BE2C (cell line): Measurements from ENCODE around the gene CFAP157. TPM values are rescaled to one million over a fixed set of nuclear protein-coding genes. Genes with fewer than 3 reads are reported as not detected.
A peak's percentile ranks its signal among the peaks of the same experiment; 100 is the strongest.

Experiments
- DNase-seq: peaks from one replicate; pipeline ENCODE4 v3.0.0-alpha.2; 2020
- H3K27me3 ChIP-seq: fragments of 250-450 bp; sonication (Bioruptor Pico); 2 replicates; pipeline ENCODE4 v1.5.1; 2020; ENCODE audit warnings: mild to moderate bottlenecking
- H3K36me3 ChIP-seq: fragments of 250-450 bp; sonication (Bioruptor Pico); 2 replicates; pipeline ENCODE4 v1.5.1; 2020; ENCODE audit warnings: mild to moderate bottlenecking
- H3K4me1 ChIP-seq: fragments of 250-450 bp; sonication (Bioruptor Pico); 2 replicates; pipeline ENCODE4 v1.5.1; 2020
- H3K4me3 ChIP-seq: 2 replicates; pipeline ENCODE4 v1.5.1; 2011; ENCODE audit warnings: low read depth, low read length
- H3K9me3 ChIP-seq: fragments of 250-450 bp; sonication (Bioruptor Pico); 2 replicates; pipeline ENCODE4 v1.5.1; 2020
- polyA plus RNA-seq: library from polyadenylated mRNA; unstranded; fragments of >200 nt; gene quantifications from one replicate; pipeline ENCODE4 v1.2.1, GENCODE V29; 2012; ENCODE audit warnings: low read depth, missing spikeins; ENCODE audit not compliant: insufficient read length, insufficient read depth
- TF ChIP-seq, protein P1 (sequence below): IDR thresholded peaks from 2 replicates; pipeline ENCODE4 v1.5.1; 2012; ENCODE audit warnings: mild to moderate bottlenecking, low read depth, low read length

Gene CFAP157
- 5.2 TPM for polyA plus RNA-seq

DNA sequence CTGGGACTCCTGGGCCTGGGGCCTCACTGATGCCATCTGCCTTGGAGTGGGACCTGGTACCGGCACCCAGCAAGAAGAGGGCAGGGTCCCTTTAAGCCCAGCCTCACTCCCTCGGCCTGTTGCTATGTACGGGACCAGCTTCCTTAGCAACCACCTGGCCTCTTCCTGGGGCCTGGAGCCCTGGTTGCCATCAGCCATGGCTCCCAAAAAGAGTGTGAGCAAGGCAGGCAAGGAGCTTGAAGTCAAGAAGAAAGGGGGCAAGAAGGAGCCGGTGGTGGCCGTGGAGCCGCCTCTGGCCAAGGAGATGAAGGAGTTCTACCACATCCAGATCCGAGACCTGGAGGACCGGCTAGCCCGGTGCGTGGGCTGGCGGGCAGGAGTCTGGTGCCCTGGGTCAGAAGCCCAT lies at the start of gene CFAP157:
TSS of gene CFAP157 (plus strand) at position 153 of the 406 bp plus-strand sequence. CDS start at position 197, 44 bp downstream.
- no peaks in the 10 kb centered on the region for H3K27me3 ChIP-seq
- H3K4me1 ChIP-seq, result peaks cover 5% of the 10 kb centered on the region; the same call in 1 of the 2 replicates
- peaks cover 8% of the 10 kb centered on the region; the same call in 1 of the 2 replicates for H3K9me3 ChIP-seq
- DNase-seq, result no peak
- H3K4me3 ChIP-seq, result no peak within 1 kb of the TSS
- no peaks in the 10 kb centered on the region; the same call in 1 of the 2 replicates for H3K36me3 ChIP-seq
- TF ChIP-seq, protein P1, sequence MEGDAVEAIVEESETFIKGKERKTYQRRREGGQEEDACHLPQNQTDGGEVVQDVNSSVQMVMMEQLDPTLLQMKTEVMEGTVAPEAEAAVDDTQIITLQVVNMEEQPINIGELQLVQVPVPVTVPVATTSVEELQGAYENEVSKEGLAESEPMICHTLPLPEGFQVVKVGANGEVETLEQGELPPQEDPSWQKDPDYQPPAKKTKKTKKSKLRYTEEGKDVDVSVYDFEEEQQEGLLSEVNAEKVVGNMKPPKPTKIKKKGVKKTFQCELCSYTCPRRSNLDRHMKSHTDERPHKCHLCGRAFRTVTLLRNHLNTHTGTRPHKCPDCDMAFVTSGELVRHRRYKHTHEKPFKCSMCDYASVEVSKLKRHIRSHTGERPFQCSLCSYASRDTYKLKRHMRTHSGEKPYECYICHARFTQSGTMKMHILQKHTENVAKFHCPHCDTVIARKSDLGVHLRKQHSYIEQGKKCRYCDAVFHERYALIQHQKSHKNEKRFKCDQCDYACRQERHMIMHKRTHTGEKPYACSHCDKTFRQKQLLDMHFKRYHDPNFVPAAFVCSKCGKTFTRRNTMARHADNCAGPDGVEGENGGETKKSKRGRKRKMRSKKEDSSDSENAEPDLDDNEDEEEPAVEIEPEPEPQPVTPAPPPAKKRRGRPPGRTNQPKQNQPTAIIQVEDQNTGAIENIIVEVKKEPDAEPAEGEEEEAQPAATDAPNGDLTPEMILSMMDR, result no peak

DNA sequence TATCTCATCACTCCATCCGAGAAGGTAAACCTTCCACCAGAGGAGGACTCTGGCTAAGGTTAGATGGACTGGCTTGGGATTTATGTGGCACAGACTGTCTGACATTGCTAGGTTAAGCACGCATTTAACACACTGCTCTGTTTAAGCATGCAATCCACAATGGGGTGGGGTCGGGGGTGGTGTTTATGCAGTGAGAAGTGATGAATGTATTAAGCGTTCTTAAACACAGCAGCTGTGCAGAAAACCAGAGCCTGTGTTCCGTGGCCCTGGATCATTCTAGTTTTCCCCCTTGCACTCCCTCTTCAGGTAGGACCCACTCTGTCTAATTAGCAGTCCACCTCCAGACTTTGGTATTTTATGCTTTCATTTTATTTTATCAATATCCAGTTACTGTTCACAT lies 48.4 kb upstream of the CFAP157 start:
- DNase-seq, result no peak
- no peaks in the 10 kb centered on the region for H3K9me3 ChIP-seq
- no peaks in the 10 kb centered on the region for H3K27me3 ChIP-seq
- no peak overlapping the region for H3K4me3 ChIP-seq
- peaks cover 15% of the 10 kb centered on the region for H3K36me3 ChIP-seq
- TF ChIP-seq, protein P1, result no peak
- H3K4me1 ChIP-seq, result peaks cover 9% of the 10 kb centered on the region; the same call in 1 of the 2 replicates

DNA sequence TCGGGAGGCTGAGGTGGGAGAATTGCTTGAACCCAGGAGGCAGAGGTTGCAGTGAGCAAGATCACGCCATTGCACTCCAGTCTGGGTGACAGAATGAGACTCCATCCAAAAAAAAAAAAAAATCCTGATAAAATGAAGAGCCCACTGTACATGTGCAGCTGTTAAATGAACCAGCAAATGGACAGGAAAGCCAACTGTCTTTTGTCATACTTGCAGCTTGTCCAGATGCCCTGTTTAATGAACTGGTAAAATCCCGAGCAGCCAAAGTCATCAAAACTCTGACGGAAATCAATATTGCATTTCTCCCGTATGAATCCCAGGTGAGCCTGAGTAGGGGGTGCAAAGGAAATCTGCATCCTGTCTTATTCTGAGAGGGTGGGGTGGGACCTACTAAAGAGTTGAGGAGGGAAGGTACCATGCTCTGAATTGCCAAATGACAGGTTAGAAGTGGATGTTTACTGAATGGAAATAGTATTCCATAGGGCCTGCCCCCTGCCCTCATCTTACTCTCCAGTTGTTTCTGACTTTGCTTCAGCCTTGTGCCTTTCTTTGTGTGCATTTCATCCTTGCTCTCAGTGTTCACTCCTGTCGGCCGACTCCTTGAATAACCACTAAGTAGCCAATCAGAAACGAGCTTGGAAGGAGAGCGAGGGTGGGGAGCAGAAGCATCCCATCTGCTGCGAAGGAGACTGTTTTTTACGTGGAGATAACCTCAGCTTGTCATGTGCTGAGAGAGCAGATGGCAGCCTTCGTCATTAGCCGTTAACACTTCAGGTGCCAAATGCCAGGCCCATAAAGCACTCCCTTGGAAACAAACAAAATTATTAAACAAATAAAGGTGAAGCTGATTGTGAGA lies 45.7 kb upstream of the CFAP157 start:
- Histone ChIP-seq H3K36me3 (peaks cover 12% of the 10 kb centered on the region), H3K4me1 (peaks cover 27% of the 10 kb centered on the region), H3K27me3 (no peaks in the 10 kb centered on the region), H3K4me3 (no peak overlapping the region), H3K9me3 (no peaks in the 10 kb centered on the region)
- peak; percentile 63 for DNase-seq
- TF ChIP-seq, protein P1, result no peak

DNA sequence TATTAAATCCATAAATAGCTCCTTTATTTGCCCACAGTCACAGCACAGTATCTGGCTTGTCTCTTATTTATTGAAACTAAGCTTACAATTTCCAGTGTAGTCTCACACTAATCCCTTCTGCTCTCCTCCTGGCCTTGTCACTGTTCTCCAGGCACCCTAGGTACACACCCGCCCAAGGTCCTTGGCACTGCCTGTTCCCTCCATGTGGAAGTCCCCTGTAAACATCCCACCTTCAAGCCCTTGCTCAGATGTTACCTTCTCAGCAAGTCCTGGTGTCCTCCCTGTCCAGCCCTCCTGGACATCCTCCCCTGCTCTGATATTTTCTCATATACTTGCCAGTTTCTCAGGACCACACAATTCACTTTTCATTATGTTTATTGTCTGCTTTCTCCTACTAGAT lies 44.2 kb upstream of the CFAP157 start:
- TF ChIP-seq, protein P1, result no peak
- H3K27me3 ChIP-seq, result no peaks in the 10 kb centered on the region
- no peak for DNase-seq
- H3K4me3 ChIP-seq, result no peak overlapping the region
- peaks cover 29% of the 10 kb centered on the region for H3K4me1 ChIP-seq
- no peaks in the 10 kb centered on the region for H3K9me3 ChIP-seq
- peaks cover 14% of the 10 kb centered on the region for H3K36me3 ChIP-seq

DNA sequence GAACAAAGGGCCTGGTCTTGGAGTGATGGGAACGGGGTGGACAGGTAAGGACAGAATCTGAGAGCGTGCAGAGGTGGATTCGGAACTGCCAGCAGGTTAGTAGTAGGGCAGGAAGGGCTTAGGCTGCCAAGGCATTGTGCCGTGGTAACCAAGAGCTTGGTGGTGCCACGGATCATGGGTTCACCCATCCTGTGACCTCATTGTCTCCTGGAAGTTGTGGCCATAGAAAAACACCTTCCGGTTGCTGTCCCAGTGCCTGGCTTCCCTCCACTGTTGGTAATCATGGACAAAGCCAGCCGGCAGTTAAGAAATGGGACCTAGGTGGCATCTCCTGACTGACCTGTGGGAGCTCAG lies 42.5 kb upstream of the CFAP157 start:
- Histone ChIP-seq H3K9me3 (no peaks in the 10 kb centered on the region), H3K4me1 (peaks cover 29% of the 10 kb centered on the region), H3K4me3 (no peak overlapping the region), H3K36me3 (peaks cover 14% of the 10 kb centered on the region), H3K27me3 (no peaks in the 10 kb centered on the region)
- DNase-seq, result no peak
- TF ChIP-seq, protein P1, result no peak
